SH-SY5Y (cell line): ENCODE measurements around the gene NAGLU.

Source experiments
- GATA2 ChIP-seq: IDR thresholded peaks from 2 replicates; pipeline ENCODE4 v1.6.1; 2011; ENCODE audit warnings: mild to moderate bottlenecking, low read depth, low read length
- GATA3 ChIP-seq: IDR thresholded peaks from 2 replicates; pipeline ENCODE4 v1.6.1; 2011; ENCODE audit warnings: low read depth, mild to moderate bottlenecking, low read length, moderate library complexity

GRCh38 chr17:42586514-42587230 lies 50.6 kb downstream of the NAGLU start:
- no peak for TF ChIP-seq GATA2
- TF ChIP-seq GATA3 = no peak
